ENCODE data around the gene PLEKHM1. TPM values are rescaled to one million over a fixed set of nuclear protein-coding genes. Genes with fewer than 3 reads are reported as not detected.
"Not testable (repeated sequence)": the region's sequence is repeated elsewhere in the genome, so short reads cannot be mapped to it uniquely, and the experiment has no call there.

PLEKHM1 gene
- total RNA-seq, 4 donors from 2014 or later = 43.6 to 111 (median 47.6) TPM

- H3K4me1 ChIP-seq = not testable (repeated sequence)
Observed at GRCh38 chr17:45469204-45469563, 21.3 kb downstream of the PLEKHM1 start.

DNA sequence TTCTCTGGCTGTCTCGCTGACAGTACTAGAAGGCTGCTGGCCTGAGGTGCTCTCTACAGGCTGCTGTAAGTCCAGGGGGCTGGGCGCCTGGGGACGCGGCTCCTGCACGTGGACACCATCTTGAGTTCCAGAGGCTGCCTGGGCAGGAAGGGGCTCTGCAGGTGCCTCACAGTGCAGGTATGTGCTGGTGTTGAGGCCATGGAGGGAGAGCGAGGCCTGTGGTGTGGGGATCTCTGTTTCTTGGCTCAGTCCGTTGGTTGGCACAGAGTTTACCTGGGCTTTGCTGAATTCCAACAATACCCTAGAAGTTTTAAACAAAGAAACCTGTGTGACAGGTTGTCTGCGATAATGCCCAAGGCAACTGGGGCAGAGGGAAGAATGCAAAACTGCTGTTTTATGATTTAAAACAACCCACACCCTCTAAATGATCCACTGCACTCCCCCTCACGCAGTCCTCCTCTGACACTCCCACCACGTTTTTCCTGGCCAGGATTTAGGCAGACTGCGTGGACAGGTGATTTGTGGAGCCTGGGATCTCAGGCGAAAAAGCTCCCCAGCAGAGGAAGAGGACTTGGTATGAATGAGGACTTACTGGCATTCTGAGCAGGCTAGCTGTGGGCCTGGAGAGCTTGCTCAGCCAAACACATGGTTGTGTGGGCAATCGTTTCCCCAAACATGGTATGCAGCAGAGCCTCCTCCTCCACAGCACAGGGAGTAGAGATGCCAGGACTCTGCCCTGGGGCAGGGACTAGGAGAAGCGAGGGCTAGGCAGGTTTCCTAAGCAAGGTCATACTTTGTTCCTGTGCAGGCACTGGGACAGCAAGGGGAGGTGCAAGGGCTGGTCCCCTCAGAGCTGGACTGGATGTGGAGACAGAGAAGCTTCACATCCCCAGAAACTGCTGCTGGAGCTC, 22.0 kb downstream of the PLEKHM1 start:
- DNase-seq = peak; percentile 65
- H3K4me1 ChIP-seq; H3K4me3 ChIP-seq; in situ Hi-C loops (cut with MboI; ENCODE audit: low pct_ligation_motif_present in 1 of 4, low pct_unique_long_range_greater_than_20kb in 1 of 4, low sequenced_read_pairs in 3 of 4); intact Hi-C loops (cut with DNase I; ENCODE audit: low total_unique reads); H3K27me3 ChIP-seq; H3K9me3 ChIP-seq; H3K36me3 ChIP-seq: not testable (repeated sequence)
- TF ChIP-seq POLR2AphosphoS5 (IDR thresholded peaks at IDR 0.05) = peak in 1 of 3 donors; percentile 5
- H3K27ac ChIP-seq = peak overlapping the region; percentile 67 to 80 (median 76)
- 73 to 81% methylated on average over 4 to 7 of the region's 14 CpGs for WGBS, 2 donors (ENCODE audit: low coverage in 1 of 2)

More at GRCh38 chr17:45469204-45469563, 21.3 kb downstream of the PLEKHM1 start:
- H3K4me3 ChIP-seq; in situ Hi-C loops (cut with MboI; ENCODE audit: low pct_ligation_motif_present in 1 of 4, low pct_unique_long_range_greater_than_20kb in 1 of 4, low sequenced_read_pairs in 3 of 4); intact Hi-C loops (cut with DNase I; ENCODE audit: low total_unique reads); H3K9me3 ChIP-seq; DNase-seq; H3K27me3 ChIP-seq; H3K36me3 ChIP-seq: not testable (repeated sequence)
- peak overlapping the region; percentile 67 to 80 (median 76) for H3K27ac ChIP-seq
- WGBS, 2 donors (ENCODE audit: low coverage in 1 of 2) = 30% methylated on average over 4 of the region's 4 CpGs; no CpG with 5 or more reads in 1 of the 2 donors

DNA sequence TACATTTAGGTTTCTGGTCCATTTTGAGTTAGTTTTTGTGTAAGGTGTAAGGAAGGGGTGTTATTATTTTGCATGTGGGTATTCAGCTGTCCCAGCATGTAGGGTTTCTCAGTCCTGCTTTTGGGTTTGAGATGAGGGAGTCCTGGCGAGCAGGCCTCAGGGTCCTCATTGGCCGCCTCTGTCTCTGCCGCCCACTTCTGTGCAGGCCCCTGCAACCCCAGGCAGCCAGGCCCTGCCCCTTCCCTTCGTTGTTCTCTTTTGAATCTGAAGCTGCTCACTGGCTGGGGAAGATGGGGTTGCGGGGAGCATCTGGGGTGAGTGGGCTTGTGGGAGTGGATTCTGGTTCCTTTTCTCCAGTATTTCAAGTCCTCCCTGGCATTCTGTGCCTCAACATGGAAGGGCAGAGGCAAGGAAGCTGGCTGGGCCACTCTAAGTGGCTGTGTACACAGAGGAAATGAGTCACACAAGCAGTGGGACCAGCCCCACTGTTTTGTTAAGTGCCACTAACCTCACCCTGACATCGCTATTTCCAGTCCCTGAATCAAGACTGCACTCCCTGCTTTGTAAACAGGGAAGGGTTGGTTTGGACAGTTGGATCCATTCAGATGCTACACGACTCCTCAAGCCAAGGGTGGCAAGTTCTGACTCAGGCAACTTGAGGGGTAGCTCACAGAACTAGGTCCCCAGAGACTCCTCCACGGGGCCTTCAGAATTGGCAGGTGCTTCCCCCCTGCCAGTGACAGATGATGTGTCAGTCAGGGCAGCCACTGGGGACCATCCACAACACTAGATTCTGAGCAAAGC, 28.8 kb downstream of the PLEKHM1 start:
- peak overlapping the region; percentile 61 to 75 (median 74) for H3K27ac ChIP-seq
- H3K36me3 ChIP-seq; in situ Hi-C loops (cut with MboI; ENCODE audit: low pct_ligation_motif_present in 1 of 4, low pct_unique_long_range_greater_than_20kb in 1 of 4, low sequenced_read_pairs in 3 of 4); H3K9me3 ChIP-seq; H3K4me3 ChIP-seq; intact Hi-C loops (cut with DNase I; ENCODE audit: low total_unique reads); H3K27me3 ChIP-seq: not testable (repeated sequence)
- peak in 2 of 3 donors; percentile 37 to 53 for TF ChIP-seq POLR2AphosphoS5 (IDR thresholded peaks at IDR 0.05)
- peak; percentile 77 for DNase-seq
- H3K4me1 ChIP-seq = peaks cover 0 to 15% (median 5%) of the 10 kb centered on the region in 4 donors
- WGBS, 2 donors (ENCODE audit: low coverage in 1 of 2) = 41% methylated on average over 5 of the region's 8 CpGs; no CpG with 5 or more reads in 1 of the 2 donors

DNA sequence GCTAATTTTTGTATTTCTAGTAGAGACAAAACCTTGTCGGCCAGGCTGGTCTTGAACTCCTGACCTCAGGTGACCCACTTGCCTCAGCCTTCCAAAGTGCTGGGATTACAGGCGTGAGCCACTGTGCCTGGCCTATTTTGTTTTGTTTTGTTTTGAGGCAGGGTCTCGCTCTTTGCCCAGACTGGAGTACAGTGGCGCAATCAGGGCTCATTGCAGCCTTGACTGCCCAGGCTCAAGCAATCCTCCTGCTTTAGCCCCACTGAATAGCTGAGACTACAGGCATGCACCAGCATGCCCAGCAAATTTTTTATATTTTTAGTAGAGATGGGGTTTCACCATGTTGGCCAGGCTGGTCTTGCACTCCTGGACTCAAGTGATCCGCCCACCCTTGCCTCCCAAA, 30.1 kb downstream of the PLEKHM1 start:
- peak overlapping the region in 1 of 4 donors; percentile 73 for H3K27ac ChIP-seq
- H3K36me3 ChIP-seq; H3K27me3 ChIP-seq; in situ Hi-C loops (cut with MboI; ENCODE audit: low pct_ligation_motif_present in 1 of 4, low pct_unique_long_range_greater_than_20kb in 1 of 4, low sequenced_read_pairs in 3 of 4); H3K4me3 ChIP-seq; intact Hi-C loops (cut with DNase I; ENCODE audit: low total_unique reads); DNase-seq; H3K9me3 ChIP-seq: not testable (repeated sequence)
- peaks cover 0 to 15% (median 5%) of the 10 kb centered on the region in 4 donors for H3K4me1 ChIP-seq
- WGBS, 2 donors (ENCODE audit: low coverage in 1 of 2) = 88 to 98% methylated on average over 1 to 5 of the region's 5 CpGs

GRCh38 chr17:45454341-45454740, 36.2 kb downstream of the PLEKHM1 start:
- H3K4me1 ChIP-seq; H3K27me3 ChIP-seq; in situ Hi-C loops (cut with MboI; ENCODE audit: low pct_ligation_motif_present in 1 of 4, low pct_unique_long_range_greater_than_20kb in 1 of 4, low sequenced_read_pairs in 3 of 4); intact Hi-C loops (cut with DNase I; ENCODE audit: low total_unique reads); H3K27ac ChIP-seq; H3K9me3 ChIP-seq; DNase-seq; H3K36me3 ChIP-seq; H3K4me3 ChIP-seq: not testable (repeated sequence)
- WGBS, 2 donors (ENCODE audit: low coverage in 1 of 2) = 95 to 100% methylated on average over 3 to 7 of the region's 8 CpGs

- WGBS, 2 donors (ENCODE audit: low coverage in 1 of 2) = 95% methylated on average over 13 of the region's 17 CpGs; no CpG with 5 or more reads in 1 of the 2 donors
- H3K4me1 ChIP-seq; in situ Hi-C loops (cut with MboI; ENCODE audit: low pct_ligation_motif_present in 1 of 4, low pct_unique_long_range_greater_than_20kb in 1 of 4, low sequenced_read_pairs in 3 of 4); H3K27ac ChIP-seq; H3K9me3 ChIP-seq; H3K4me3 ChIP-seq; intact Hi-C loops (cut with DNase I; ENCODE audit: low total_unique reads); H3K36me3 ChIP-seq; DNase-seq; H3K27me3 ChIP-seq: not testable (repeated sequence)
Observed at GRCh38 chr17:45453731-45454130, 36.8 kb downstream of the PLEKHM1 start.

DNA sequence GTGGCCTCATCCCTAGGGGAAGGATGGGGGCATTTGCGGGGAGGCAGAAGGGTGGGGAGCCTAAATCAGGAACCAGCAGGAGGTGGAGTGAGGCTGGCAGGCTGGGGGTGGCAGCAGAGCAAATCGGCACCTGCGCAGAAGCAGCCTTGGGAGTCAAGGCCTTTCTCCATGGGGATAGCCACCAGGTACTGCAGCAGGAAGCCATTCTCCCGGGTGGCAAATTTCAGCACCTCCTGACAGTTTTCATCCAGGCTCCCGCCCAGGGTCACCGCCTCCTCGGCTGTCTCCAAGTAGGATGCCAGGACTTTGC, 37.3 kb downstream of the PLEKHM1 start:
- intact Hi-C loops (cut with DNase I; ENCODE audit: low total_unique reads); H3K27me3 ChIP-seq; H3K27ac ChIP-seq; H3K36me3 ChIP-seq; H3K4me3 ChIP-seq; H3K4me1 ChIP-seq; DNase-seq; in situ Hi-C loops (cut with MboI; ENCODE audit: low pct_ligation_motif_present in 1 of 4, low pct_unique_long_range_greater_than_20kb in 1 of 4, low sequenced_read_pairs in 3 of 4); H3K9me3 ChIP-seq: not testable (repeated sequence)
- WGBS, 2 donors (ENCODE audit: low coverage in 1 of 2) = no CpG with 5 or more reads among the region's 7 CpGs

DNA sequence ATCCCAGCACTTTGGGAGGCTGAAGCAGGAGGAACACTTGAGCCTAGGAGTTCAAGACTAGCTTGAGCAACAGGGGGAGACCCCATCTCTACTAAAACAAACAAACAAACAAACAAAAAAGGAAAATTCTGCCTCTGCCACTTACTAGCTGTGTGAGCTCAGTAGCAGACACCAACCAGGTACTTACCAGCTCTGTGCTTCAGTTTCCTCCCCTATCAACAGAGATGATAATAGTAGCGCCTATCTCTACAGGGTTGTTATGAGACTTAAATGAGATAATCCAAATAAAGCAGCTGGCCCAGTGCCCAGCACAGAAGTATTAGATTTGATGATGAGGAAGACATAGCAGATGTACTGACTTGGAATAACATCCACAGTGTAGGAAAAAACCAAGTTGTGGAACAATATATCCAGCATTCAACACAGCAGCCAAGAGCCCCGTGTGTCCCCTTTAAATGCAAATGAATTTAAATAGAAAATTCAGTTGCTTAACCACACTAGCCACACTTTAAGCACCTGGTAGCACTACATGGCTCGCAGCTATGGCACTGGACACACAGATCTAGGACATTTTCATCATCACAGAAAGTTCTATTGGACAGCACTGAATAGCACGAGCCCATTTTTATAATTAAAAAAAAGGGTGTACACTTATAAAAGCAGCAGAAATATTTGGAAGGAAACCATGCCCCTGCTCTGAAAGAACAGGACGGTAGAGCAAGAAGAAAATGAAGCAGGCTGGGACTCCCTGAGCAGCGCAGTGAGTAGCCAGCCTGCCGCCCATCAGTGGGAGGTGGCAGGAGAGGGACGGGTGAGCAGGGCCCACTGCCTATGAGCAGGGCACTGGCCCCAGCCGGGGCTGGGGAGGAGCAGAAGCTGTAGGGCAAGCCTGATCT, 37.9 kb downstream of the PLEKHM1 start:
- H3K27me3 ChIP-seq; intact Hi-C loops (cut with DNase I; ENCODE audit: low total_unique reads); H3K36me3 ChIP-seq; H3K4me1 ChIP-seq; H3K27ac ChIP-seq; H3K4me3 ChIP-seq; DNase-seq; in situ Hi-C loops (cut with MboI; ENCODE audit: low pct_ligation_motif_present in 1 of 4, low pct_unique_long_range_greater_than_20kb in 1 of 4, low sequenced_read_pairs in 3 of 4); H3K9me3 ChIP-seq: not testable (repeated sequence)
- 69 to 88% methylated on average over 5 to 8 of the region's 9 CpGs for WGBS, 2 donors (ENCODE audit: low coverage in 1 of 2)

- peak; percentile 48 for DNase-seq
- 89% methylated on average over 6 of the region's 10 CpGs; no CpG with 5 or more reads in 1 of the 2 donors for WGBS, 2 donors (ENCODE audit: low coverage in 1 of 2)
- H3K4me1 ChIP-seq = peaks cover 0 to 17% (median 7%) of the 10 kb centered on the region in 4 donors
- H3K27me3 ChIP-seq; intact Hi-C loops (cut with DNase I; ENCODE audit: low total_unique reads); H3K36me3 ChIP-seq; H3K9me3 ChIP-seq; in situ Hi-C loops (cut with MboI; ENCODE audit: low pct_ligation_motif_present in 1 of 4, low pct_unique_long_range_greater_than_20kb in 1 of 4, low sequenced_read_pairs in 3 of 4); H3K4me3 ChIP-seq; H3K27ac ChIP-seq: not testable (repeated sequence)
Observed at GRCh38 chr17:45451660-45452059, 38.9 kb downstream of the PLEKHM1 start.
